ENCODE data around the gene SAMD13. TPM values are rescaled to one million over a fixed set of nuclear protein-coding genes. Genes with fewer than 3 reads are reported as not detected.
A peak's percentile ranks its signal among the peaks of the same experiment; 100 is the strongest.

The SAMD13 gene
- total and polyA plus RNA-seq, 2 donors (not counting 3 experiments of a cell fraction or from before 2014, with no cell fraction given): 1.2 to 4.8 TPM

DNA sequence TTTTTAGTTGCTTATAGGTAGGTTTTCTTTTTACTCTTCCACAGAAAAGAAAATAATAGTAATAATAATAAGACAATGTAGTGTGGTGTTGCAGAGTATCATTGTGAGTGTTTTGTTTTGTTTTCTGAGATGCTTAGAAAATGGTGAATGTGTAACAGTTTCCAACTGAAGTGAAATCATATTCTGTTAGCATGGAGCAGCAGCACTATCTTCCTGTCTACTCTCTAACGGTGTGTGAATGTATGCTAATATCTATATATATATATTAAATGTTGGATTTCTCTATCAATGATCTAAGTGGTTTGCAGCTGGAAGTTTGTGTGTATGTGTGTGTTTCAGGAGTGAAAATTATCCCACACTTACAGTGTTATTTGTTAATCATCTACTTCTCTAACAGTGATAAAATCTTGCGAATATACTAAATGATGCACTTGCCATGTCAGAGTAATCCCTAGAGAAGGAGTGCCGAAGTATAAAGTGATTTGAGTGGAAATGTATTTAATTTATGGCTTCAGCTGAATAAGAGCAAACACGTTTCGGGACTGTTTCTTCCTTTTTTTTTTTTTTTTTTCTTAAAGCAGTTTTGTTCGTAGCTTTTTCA lies 377 bp downstream of the SAMD13 start:
- H3K4me2 ChIP-seq (ENCODE audit: insufficient read depth, low read length): peak overlapping the region; percentile 98
- H3K79me2 ChIP-seq (ENCODE audit: control insufficient read depth, insufficient read depth, low read length): no peaks in the 10 kb centered on the region
- dilution Hi-C loops (cut with MboI; ENCODE audit: extremely low pct_ligation_motif_present, low sequenced_read_pairs) (no loop called here), intact Hi-C loops (cut with micrococcal nuclease) (loop anchor here (1.0 to 5.0 kb wide), 5 partner anchors 63 to 389 kb away; partner anchors contain the start of genes PRKACB and SSX2IP)
- peak overlapping the region; percentile 78 for H3K9ac ChIP-seq (replicated peaks; ENCODE audit: extremely low read depth, insufficient read depth, low read length)
- H3K9me1 ChIP-seq (replicated peaks; ENCODE audit: control insufficient read depth, extremely low read depth, insufficient read depth, low read length): no peaks in the 10 kb centered on the region
- ChIA-PET POLR2A (interaction anchor here (0.6 kb wide), 2 partner anchors 61 to 139 kb away, joined by 3 to 4 read pairs; no protein-coding TSS in a partner anchor), CTCF (interaction anchor here (0.6 to 3.3 kb wide), 7 partner anchors 11 to 452 kb away, joined by 3 to 20 read pairs (median 7); partner anchors contain the start of gene PRKACB)
- BruUV-seq (replicated peaks): no TSS peak
- H3K4me1 ChIP-seq (ENCODE audit: control insufficient read depth, extremely low read depth, insufficient read depth, low read length): peaks cover 50% of the 10 kb centered on the region
- no peak for DNase-seq (ENCODE audit: low read depth, low spot score)
- FAIRE-seq: no peak
- no peaks in the 10 kb centered on the region for H3K36me3 ChIP-seq (ENCODE audit: control insufficient read depth in 2 of 2, extremely low read depth in 1 of 2, insufficient read depth in 2 of 2, low read length in 2 of 2)
- peak overlapping the region; percentile 44 for H2AFZ ChIP-seq (ENCODE audit: low read depth, low read length)
- H4K20me1 ChIP-seq (replicated peaks; ENCODE audit: control insufficient read depth, extremely low read depth, insufficient read depth, low read length): no peaks in the 10 kb centered on the region
- H3K9me3 ChIP-seq (replicated peaks; ENCODE audit: control insufficient read depth, insufficient read depth, low read length): no peaks in the 10 kb centered on the region
- H3K27me3 ChIP-seq (ENCODE audit: control insufficient read depth in 2 of 2, insufficient read depth in 2 of 2, low read length in 2 of 2): no peaks in the 10 kb centered on the region
- TF ChIP-seq JUN (IDR thresholded peaks at IDR 0.05; ENCODE audit: borderline replicate concordance, insufficient read depth, insufficient read length, low read depth): no peak
- H3K27ac ChIP-seq (ENCODE audit: insufficient read depth, low read depth, low read length): peak overlapping the region; percentile 91
- peak overlapping the region in 2 of 3 experiments; percentile 21 to 70 for H3K4me3 ChIP-seq (replicated peaks in 1 of 3; ENCODE audit: insufficient read depth in 1 of 3, low read depth in 1 of 3, low read length in 3 of 3)

DNA sequence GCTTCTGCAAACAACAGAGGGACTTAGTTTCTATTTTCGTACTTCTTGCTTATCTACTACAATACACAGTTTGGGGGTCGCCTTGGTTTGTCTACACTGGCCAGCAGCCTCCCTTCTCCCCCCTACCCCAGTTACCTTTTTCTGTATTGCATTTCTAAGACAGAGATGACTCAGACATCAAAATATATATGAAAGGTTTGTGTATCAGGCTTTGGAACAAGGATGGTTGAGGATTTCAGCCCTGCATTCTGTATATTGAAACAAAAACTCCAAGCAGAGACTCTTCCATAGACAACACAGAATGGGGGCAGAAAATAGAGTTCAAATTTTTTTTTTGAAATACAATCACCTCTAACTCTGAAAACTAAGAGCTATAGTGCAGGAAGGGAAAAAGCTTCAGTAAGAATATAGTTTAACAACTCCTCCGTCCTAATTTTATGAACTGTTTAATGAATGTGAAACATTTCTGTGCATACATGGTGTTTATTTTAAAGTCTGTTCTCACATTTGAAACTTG lies 1.9 kb downstream of the SAMD13 start:
- H3K9me3 ChIP-seq (replicated peaks; ENCODE audit: control insufficient read depth, insufficient read depth, low read length): no peaks in the 10 kb centered on the region
- H4K20me1 ChIP-seq (replicated peaks; ENCODE audit: control insufficient read depth, extremely low read depth, insufficient read depth, low read length): no peaks in the 10 kb centered on the region
- TF ChIP-seq, protein P1, sequence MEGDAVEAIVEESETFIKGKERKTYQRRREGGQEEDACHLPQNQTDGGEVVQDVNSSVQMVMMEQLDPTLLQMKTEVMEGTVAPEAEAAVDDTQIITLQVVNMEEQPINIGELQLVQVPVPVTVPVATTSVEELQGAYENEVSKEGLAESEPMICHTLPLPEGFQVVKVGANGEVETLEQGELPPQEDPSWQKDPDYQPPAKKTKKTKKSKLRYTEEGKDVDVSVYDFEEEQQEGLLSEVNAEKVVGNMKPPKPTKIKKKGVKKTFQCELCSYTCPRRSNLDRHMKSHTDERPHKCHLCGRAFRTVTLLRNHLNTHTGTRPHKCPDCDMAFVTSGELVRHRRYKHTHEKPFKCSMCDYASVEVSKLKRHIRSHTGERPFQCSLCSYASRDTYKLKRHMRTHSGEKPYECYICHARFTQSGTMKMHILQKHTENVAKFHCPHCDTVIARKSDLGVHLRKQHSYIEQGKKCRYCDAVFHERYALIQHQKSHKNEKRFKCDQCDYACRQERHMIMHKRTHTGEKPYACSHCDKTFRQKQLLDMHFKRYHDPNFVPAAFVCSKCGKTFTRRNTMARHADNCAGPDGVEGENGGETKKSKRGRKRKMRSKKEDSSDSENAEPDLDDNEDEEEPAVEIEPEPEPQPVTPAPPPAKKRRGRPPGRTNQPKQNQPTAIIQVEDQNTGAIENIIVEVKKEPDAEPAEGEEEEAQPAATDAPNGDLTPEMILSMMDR (IDR thresholded peaks at IDR 0.05; ENCODE audit: extremely low read depth in 1 of 2, insufficient read depth in 1 of 2, low read depth in 1 of 2, low read length in 2 of 2): no peak
- TF ChIP-seq, protein P2, sequence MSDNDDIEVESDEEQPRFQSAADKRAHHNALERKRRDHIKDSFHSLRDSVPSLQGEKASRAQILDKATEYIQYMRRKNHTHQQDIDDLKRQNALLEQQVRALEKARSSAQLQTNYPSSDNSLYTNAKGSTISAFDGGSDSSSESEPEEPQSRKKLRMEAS (IDR thresholded peaks at IDR 0.05; ENCODE audit: insufficient read depth, insufficient read length): no peak
- peak; percentile 37 for TF ChIP-seq FOS (IDR thresholded peaks at IDR 0.05; ENCODE audit: borderline replicate concordance, insufficient read depth, low read length)
- H3K4me1 ChIP-seq (ENCODE audit: control insufficient read depth, extremely low read depth, insufficient read depth, low read length): peaks cover 45% of the 10 kb centered on the region
- peak overlapping the region; percentile 91 for H3K27ac ChIP-seq (ENCODE audit: insufficient read depth, low read depth, low read length)
- peak overlapping the region; percentile 78 for H3K9ac ChIP-seq (replicated peaks; ENCODE audit: extremely low read depth, insufficient read depth, low read length)
- no peaks in the 10 kb centered on the region for H3K9me1 ChIP-seq (replicated peaks; ENCODE audit: control insufficient read depth, extremely low read depth, insufficient read depth, low read length)
- no peaks in the 10 kb centered on the region for H3K27me3 ChIP-seq (ENCODE audit: control insufficient read depth in 2 of 2, insufficient read depth in 2 of 2, low read length in 2 of 2)
- FAIRE-seq (no peak), DNase-seq (ENCODE audit: low read depth, low spot score) (no peak)
- peak overlapping the region; percentile 39 to 71 (median 70) for H3K4me3 ChIP-seq (replicated peaks in 1 of 3; ENCODE audit: insufficient read depth in 1 of 3, low read depth in 1 of 3, low read length in 3 of 3)
- H3K36me3 ChIP-seq (ENCODE audit: control insufficient read depth in 2 of 2, extremely low read depth in 1 of 2, insufficient read depth in 2 of 2, low read length in 2 of 2): no peaks in the 10 kb centered on the region
- H2AFZ ChIP-seq (ENCODE audit: low read depth, low read length): peak overlapping the region; percentile 83
- dilution Hi-C loops (cut with MboI; ENCODE audit: extremely low pct_ligation_motif_present, low sequenced_read_pairs): no loop called here
- POLR2A ChIA-PET: interaction anchor here (0.8 to 1.1 kb wide), 2 partner anchors 159 to 270 kb away, joined by 3 read pairs; partner anchors contain the start of gene PRKACB
- CTCF ChIA-PET: interaction anchor here (0.8 to 3.3 kb wide), 11 partner anchors 9 to 450 kb away, joined by 3 to 20 read pairs (median 4); partner anchors contain the start of gene PRKACB
- intact Hi-C loops (cut with micrococcal nuclease): loop anchor here (5.0 kb wide), 1 partner anchor 226 kb away; no protein-coding TSS in a partner anchor
- no TSS peak for BruUV-seq (replicated peaks)
- no peaks in the 10 kb centered on the region for H3K79me2 ChIP-seq (ENCODE audit: control insufficient read depth, insufficient read depth, low read length)
- H3K4me2 ChIP-seq (ENCODE audit: insufficient read depth, low read length): peak overlapping the region; percentile 98

All from endothelial cell of umbilical vein (primary cell).